Naive thymus-derived CD4-positive, alpha-beta T cell (primary cell): ENCODE measurements around the gene NOM1. TPM values are rescaled to one million over a fixed set of nuclear protein-coding genes. Genes with fewer than 3 reads are reported as not detected.

Source experiments
- ATAC-seq: fragments of 150-1000 bp; cut with Tn5 transposase; 2 replicates; pipeline ENCODE4 v1.10.0; 2021; ENCODE audit warnings: mild to moderate bottlenecking, moderate library complexity
- CTCF ChIA-PET: fragments of 350-600 bp; sonication (Branson Sonifier 250); formaldehyde crosslinking; loops from one replicate; lab custom pipeline; 2021; ENCODE audit warnings: antibody characterized with exemption; lab: Charles Lee
- POLR2A ChIA-PET: fragments of 350-600 bp; sonication (Branson Sonifier 250); formaldehyde crosslinking; loops from one replicate; lab custom pipeline; 2021; ENCODE audit warnings: antibody characterized with exemption, inconsistent platforms; lab: Charles Lee
- DNase-seq, 9 donors: peaks; one replicate each; pipeline versions ENCODE4 v3.0.0 to v3.0.0-alpha.2; 2020 to 2022; ENCODE audit warnings: mixed read lengths in 1 of 9
- H3K27ac ChIP-seq: one replicate; pipeline ENCODE4 v1.7.0; 2013; ENCODE audit warnings: mild to moderate bottlenecking, low read depth, low read length, moderate library complexity
- H3K27me3 ChIP-seq, 2 donors: one replicate each; pipeline ENCODE4 v1.7.0; 2013; ENCODE audit warnings: low read length in 2 of 2, mild to moderate bottlenecking in 2 of 2, moderate library complexity in 2 of 2; ENCODE audit not compliant: control insufficient read depth in 2 of 2, insufficient read depth in 2 of 2
- H3K36me3 ChIP-seq, 3 experiments: 1 replicate in 2 of 3; 2 replicates in 1 of 3; pipeline ENCODE4 v1.7.0; 2013; ENCODE audit warnings: low read length in 3 of 3, mild to moderate bottlenecking in 3 of 3, moderate library complexity in 1 of 3; ENCODE audit not compliant: insufficient read depth in 3 of 3, control insufficient read depth in 2 of 3
- H3K4me1 ChIP-seq, 2 donors: one replicate each; pipeline ENCODE4 v1.7.0; 2013; ENCODE audit warnings: low read length in 2 of 2, mild to moderate bottlenecking in 2 of 2, moderate library complexity in 1 of 2; ENCODE audit not compliant: control insufficient read depth in 2 of 2, insufficient read depth in 2 of 2
- H3K4me3 ChIP-seq: 2 replicates; pipeline ENCODE4 v1.7.0; 2013; ENCODE audit warnings: mild to moderate bottlenecking, low read length
- H3K9me3 ChIP-seq, 3 experiments: 1 replicate in 2 of 3; 2 replicates in 1 of 3; pipeline ENCODE4 v1.7.0; 2013; ENCODE audit warnings: low read length in 3 of 3; ENCODE audit not compliant: control insufficient read depth in 2 of 3
- H3K27ac Mint-ChIP-seq, 9 donors: one replicate each; pipeline ENCODE4 v1.8.0; 2020 to 2022; ENCODE audit warnings: mixed read lengths in 9 of 9, mild to moderate bottlenecking in 8 of 9, moderate library complexity in 5 of 9, inconsistent platforms in 2 of 9
- H3K27me3 Mint-ChIP-seq, 5 donors: one replicate each; pipeline ENCODE4 v1.8.0; 2021 to 2022; ENCODE audit warnings: mixed read lengths in 5 of 5, mild to moderate bottlenecking in 1 of 5
- H3K36me3 Mint-ChIP-seq, 5 donors: one replicate each; pipeline ENCODE4 v1.8.0; 2020 to 2022; ENCODE audit warnings: mixed read lengths in 5 of 5, mild to moderate bottlenecking in 3 of 5, inconsistent platforms in 1 of 5
- H3K4me1 Mint-ChIP-seq, 7 donors: one replicate each; pipeline ENCODE4 v1.8.0; 2020 to 2022; ENCODE audit warnings: mixed read lengths in 7 of 7, mild to moderate bottlenecking in 3 of 7, inconsistent platforms in 1 of 7
- H3K4me3 Mint-ChIP-seq, 10 donors: one replicate each; pipeline ENCODE4 v1.8.0; 2020 to 2022; ENCODE audit warnings: mild to moderate bottlenecking in 10 of 10, mixed read lengths in 10 of 10, moderate library complexity in 6 of 10, inconsistent platforms in 2 of 10
- H3K9me3 Mint-ChIP-seq, 11 donors: one replicate each; pipeline ENCODE4 v1.8.0; 2020 to 2022; ENCODE audit warnings: mixed read lengths in 11 of 11, mild to moderate bottlenecking in 4 of 11, inconsistent platforms in 1 of 11, moderate library complexity in 1 of 11
- intact Hi-C, 2 donors: fragments of 100-400 bp; cut with micrococcal nuclease; formaldehyde crosslinking; loops; one replicate each; pipeline ENCODE4 v1.15.1; 2023
- polyA plus RNA-seq, 2 donors: library from polyadenylated mRNA; unstranded; fragments of 300-500 nt; fragmentation: Illumina TruSeq; gene quantifications; one replicate each; pipeline ENCODE4 v1.2.3, GENCODE V29; 2021
- total RNA-seq, 6 experiments: library from RNA in 5 of 6; stranded (reverse) in 5 of 6; gene quantifications; 1 replicate in 5 of 6; 2 replicates in 1 of 6; pipeline ENCODE4 v1.2.3 and lab custom pipeline; 2021 to 2026

NOM1 gene
- total and polyA plus RNA-seq, 7 experiments from 2014 or later = 4.2 to 40.7 (median 32.6) TPM

DNA sequence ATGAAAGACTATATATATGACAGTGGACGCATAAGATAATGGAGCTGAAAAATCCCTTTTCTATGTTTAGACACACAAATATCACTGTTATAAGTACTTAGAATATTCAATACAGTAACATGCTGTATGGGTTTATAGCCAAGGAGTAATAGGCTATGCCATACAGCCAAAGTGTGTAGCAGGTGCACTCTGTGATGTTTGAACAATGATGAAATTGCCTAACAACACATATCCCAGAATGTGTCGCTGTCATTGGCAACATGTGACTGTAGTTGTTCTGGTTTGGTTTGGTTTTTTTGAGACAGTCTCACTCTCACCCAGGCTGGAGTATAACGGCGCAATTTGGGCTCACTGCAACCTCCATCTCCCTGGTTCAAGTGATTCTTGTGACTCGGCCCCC, 26.1 kb downstream of the NOM1 start:
- no peaks in the 10 kb centered on the region for H3K27me3 Mint-ChIP-seq
- H3K36me3 Mint-ChIP-seq = peaks cover 0 to 42% (median 10%) of the 10 kb centered on the region in 5 donors
- Histone ChIP-seq H3K27me3 (no peaks in the 10 kb centered on the region), H3K36me3 (peaks cover 0 to 15% (median 0%) of the 10 kb centered on the region in 3 experiments), H3K9me3 (peaks cover 0 to 12% (median 0%) of the 10 kb centered on the region in 3 experiments), H3K4me3 (no peak overlapping the region), H3K4me1 (no peaks in the 10 kb centered on the region), H3K27ac (no peak overlapping the region)
- intact Hi-C loops = loop anchor here in 1 of 2 donors (10.0 kb wide), 1 partner anchor 279 kb away; no protein-coding TSS in a partner anchor
- peaks cover 0 to 2% (median 0%) of the 10 kb centered on the region in 7 donors for H3K4me1 Mint-ChIP-seq
- ATAC-seq = no peak
- H3K9me3 Mint-ChIP-seq = peaks cover 3 to 18% (median 9%) of the 10 kb centered on the region in 11 donors
- ChIA-PET CTCF (no interaction called here), POLR2A (no interaction called here)
- H3K27ac Mint-ChIP-seq = no peak overlapping the region
- no peak overlapping the region for H3K4me3 Mint-ChIP-seq
- no peak for DNase-seq

- Histone ChIP-seq H3K9me3 (peaks cover 0 to 12% (median 0%) of the 10 kb centered on the region in 3 experiments), H3K36me3 (no peaks in the 10 kb centered on the region), H3K4me1 (no peaks in the 10 kb centered on the region), H3K4me3 (no peak overlapping the region), H3K27me3 (no peaks in the 10 kb centered on the region), H3K27ac (no peak overlapping the region)
- DNase-seq (no peak), ATAC-seq (no peak)
- peaks cover 4 to 40% (median 10%) of the 10 kb centered on the region in 5 donors for H3K36me3 Mint-ChIP-seq
- no peaks in the 10 kb centered on the region for H3K27me3 Mint-ChIP-seq
- peaks cover 3 to 19% (median 10%) of the 10 kb centered on the region in 11 donors for H3K9me3 Mint-ChIP-seq
- intact Hi-C loops = loop anchor here in 1 of 2 donors (10.0 kb wide), 1 partner anchor 276 kb away; no protein-coding TSS in a partner anchor
- peaks cover 0 to 2% (median 0%) of the 10 kb centered on the region in 7 donors for H3K4me1 Mint-ChIP-seq
- CTCF ChIA-PET = interaction anchor here (1.3 kb wide), 1 partner anchor 10 kb away, joined by 5 read pairs; no protein-coding TSS in a partner anchor
- no peak overlapping the region for H3K27ac Mint-ChIP-seq
- no peak overlapping the region for H3K4me3 Mint-ChIP-seq
- POLR2A ChIA-PET = interaction anchor here (0.6 kb wide), 1 partner anchor 30 kb away, joined by 4 read pairs; no protein-coding TSS in a partner anchor
Observed at GRCh38 chr7:156979007-156979606, 29.6 kb downstream of the NOM1 start.

DNA sequence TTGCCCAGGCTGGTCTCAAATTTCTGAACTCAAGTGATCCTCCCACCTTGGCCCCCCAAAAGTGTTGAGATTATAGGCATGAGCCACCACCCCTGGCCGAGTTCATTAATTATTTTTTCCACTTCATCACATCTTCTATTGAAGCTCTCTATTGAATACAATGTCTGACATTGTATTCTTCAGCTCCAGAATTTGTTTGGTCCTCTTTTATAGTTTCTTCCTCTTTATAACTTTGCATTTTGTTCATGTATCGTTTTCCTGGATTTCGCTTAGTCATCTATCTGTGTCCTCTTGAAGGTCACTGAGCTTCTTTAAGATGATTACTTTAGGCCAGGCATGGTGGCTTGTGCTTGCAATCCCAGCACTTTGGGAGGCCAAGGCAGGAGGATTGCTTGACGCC, 30.2 kb downstream of the NOM1 start:
- H3K36me3 Mint-ChIP-seq = peaks cover 4 to 35% (median 10%) of the 10 kb centered on the region in 5 donors
- CTCF ChIA-PET = no interaction called here
- intact Hi-C loops = loop anchor here in 1 of 2 donors (10.0 kb wide), 1 partner anchor 275 kb away; no protein-coding TSS in a partner anchor
- H3K9me3 Mint-ChIP-seq = peaks cover 3 to 19% (median 10%) of the 10 kb centered on the region in 11 donors
- no peak overlapping the region for H3K4me3 Mint-ChIP-seq
- Histone ChIP-seq H3K36me3 (no peaks in the 10 kb centered on the region), H3K27ac (no peak overlapping the region), H3K27me3 (no peaks in the 10 kb centered on the region), H3K4me1 (no peaks in the 10 kb centered on the region), H3K9me3 (peaks cover 0 to 12% (median 0%) of the 10 kb centered on the region in 3 experiments), H3K4me3 (no peak overlapping the region)
- H3K27me3 Mint-ChIP-seq = no peaks in the 10 kb centered on the region
- DNase-seq = no peak
- no peak overlapping the region for H3K27ac Mint-ChIP-seq
- H3K4me1 Mint-ChIP-seq = peaks cover 0 to 2% (median 0%) of the 10 kb centered on the region in 7 donors
- POLR2A ChIA-PET = no interaction called here
- ATAC-seq = no peak

DNA sequence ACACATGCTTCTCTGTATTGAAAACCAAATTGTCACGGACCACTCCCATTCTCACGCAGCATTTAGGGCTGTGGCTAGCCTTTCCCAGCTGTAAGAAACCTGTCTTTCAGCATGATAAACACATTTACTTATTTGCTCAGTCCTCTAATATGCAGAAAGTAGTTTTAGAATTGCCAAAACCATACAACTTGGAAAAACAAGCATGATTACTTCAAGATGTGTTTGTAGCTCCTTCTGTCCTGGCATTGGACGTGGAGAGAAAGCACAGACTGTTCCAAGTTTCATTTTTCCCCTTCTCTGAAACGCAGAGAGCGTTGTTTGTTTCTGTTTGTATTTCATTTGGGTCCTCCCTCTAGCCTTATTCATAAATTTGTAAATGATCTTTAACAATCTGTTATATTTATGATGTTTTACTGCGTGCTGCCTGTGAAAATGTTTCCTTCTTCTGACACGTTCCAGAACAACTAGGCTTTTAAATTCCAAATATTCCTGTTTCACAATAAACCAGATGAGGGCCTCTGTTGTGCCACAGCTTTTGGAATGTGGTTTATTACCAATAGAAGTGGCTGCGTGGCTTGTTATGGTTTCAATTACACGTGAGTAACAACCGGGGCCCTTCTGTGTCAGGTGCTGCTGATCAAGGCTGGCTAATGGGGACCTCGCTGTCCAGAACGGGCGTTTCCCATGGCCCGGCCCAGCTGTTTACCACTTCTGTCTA, 34.8 kb downstream of the NOM1 start:
- Histone ChIP-seq H3K9me3 (peaks cover 0 to 6% (median 0%) of the 10 kb centered on the region in 3 experiments), H3K36me3 (no peaks in the 10 kb centered on the region), H3K4me1 (no peaks in the 10 kb centered on the region), H3K4me3 (no peak overlapping the region), H3K27ac (no peak overlapping the region), H3K27me3 (no peaks in the 10 kb centered on the region)
- H3K4me1 Mint-ChIP-seq = peaks cover 0 to 1% (median 0%) of the 10 kb centered on the region in 7 donors
- H3K4me3 Mint-ChIP-seq = no peak overlapping the region
- ATAC-seq (no peak), DNase-seq (no peak)
- no peaks in the 10 kb centered on the region for H3K27me3 Mint-ChIP-seq
- intact Hi-C loops = no loop called here
- CTCF ChIA-PET = no interaction called here
- H3K9me3 Mint-ChIP-seq = peaks cover 3 to 12% (median 6%) of the 10 kb centered on the region in 11 donors
- H3K27ac Mint-ChIP-seq = no peak overlapping the region
- peaks cover 4 to 11% (median 8%) of the 10 kb centered on the region in 5 donors for H3K36me3 Mint-ChIP-seq
- POLR2A ChIA-PET = no interaction called here

GRCh38 chr7:156985101-156985992, 35.8 kb downstream of the NOM1 start:
- POLR2A ChIA-PET = no interaction called here
- Mint-ChIP-seq H3K36me3 (peaks cover 0 to 4% (median 4%) of the 10 kb centered on the region in 5 donors), H3K27ac (no peak overlapping the region), H3K4me3 (no peak overlapping the region), H3K9me3 (peaks cover 0 to 5% (median 0%) of the 10 kb centered on the region in 11 donors), H3K27me3 (peaks cover 0 to 2% (median under 1%) of the 10 kb centered on the region in 5 donors), H3K4me1 (no peaks in the 10 kb centered on the region)
- CTCF ChIA-PET = no interaction called here
- Histone ChIP-seq H3K9me3 (no peaks in the 10 kb centered on the region), H3K4me3 (no peak overlapping the region), H3K27me3 (no peaks in the 10 kb centered on the region), H3K27ac (no peak overlapping the region), H3K4me1 (no peaks in the 10 kb centered on the region), H3K36me3 (no peaks in the 10 kb centered on the region)
- ATAC-seq (no peak), DNase-seq (no peak)
- intact Hi-C loops = no loop called here

- Histone ChIP-seq H3K4me1 (no peaks in the 10 kb centered on the region), H3K36me3 (no peaks in the 10 kb centered on the region), H3K4me3 (no peak overlapping the region), H3K9me3 (no peaks in the 10 kb centered on the region), H3K27me3 (no peaks in the 10 kb centered on the region), H3K27ac (no peak overlapping the region)
- H3K9me3 Mint-ChIP-seq = peaks cover 0 to 5% (median 0%) of the 10 kb centered on the region in 11 donors
- DNase-seq (no peak), ATAC-seq (no peak)
- peaks cover 0 to 9% (median 6%) of the 10 kb centered on the region in 5 donors for H3K27me3 Mint-ChIP-seq
- ChIA-PET CTCF (interaction anchor here (0.6 kb wide), 1 partner anchor 693 kb away, joined by 3 read pairs; no protein-coding TSS in a partner anchor), POLR2A (no interaction called here)
- H3K27ac Mint-ChIP-seq = no peak overlapping the region
- H3K36me3 Mint-ChIP-seq = peaks cover 0 to 4% (median 4%) of the 10 kb centered on the region in 5 donors
- no peaks in the 10 kb centered on the region for H3K4me1 Mint-ChIP-seq
- intact Hi-C loops = no loop called here
- H3K4me3 Mint-ChIP-seq = no peak overlapping the region
Observed at GRCh38 chr7:156986378-156986777, 36.9 kb downstream of the NOM1 start.
